Activated gamma-delta T cell treated with Interleukin-2 at 50 U/mL for 16 hours (primary cell): ENCODE data around the gene TMCC2.
"Not testable (repeated sequence)": the region's sequence is repeated elsewhere in the genome, so short reads cannot be mapped to it uniquely, and the experiment has no call there.

Experiments
- DNase-seq: peaks from one replicate; pipeline ENCODE4 v3.0.0-alpha.2; 2020

The TMCC2 gene

DNA sequence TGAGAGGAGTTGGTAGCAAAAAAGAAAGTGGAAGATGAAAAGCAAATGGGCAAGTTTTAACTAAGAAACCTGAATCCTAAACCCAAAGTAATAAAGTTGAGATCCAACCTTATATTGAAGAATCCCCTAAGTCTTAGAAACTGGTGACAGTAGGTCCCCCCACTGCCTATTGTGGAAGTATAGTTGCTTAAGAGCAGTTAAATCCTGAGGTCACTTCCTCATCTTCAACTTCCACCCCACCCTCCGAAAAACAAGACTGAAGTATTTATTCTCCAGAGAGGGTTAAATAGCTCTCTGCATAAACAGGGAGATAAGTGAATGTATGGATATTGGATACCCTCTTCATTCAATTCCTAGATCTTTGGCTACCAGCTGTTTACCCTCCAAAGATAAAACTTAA is 13.0 kb upstream of the TMCC2 start:
- DNase-seq: no peak

DNA sequence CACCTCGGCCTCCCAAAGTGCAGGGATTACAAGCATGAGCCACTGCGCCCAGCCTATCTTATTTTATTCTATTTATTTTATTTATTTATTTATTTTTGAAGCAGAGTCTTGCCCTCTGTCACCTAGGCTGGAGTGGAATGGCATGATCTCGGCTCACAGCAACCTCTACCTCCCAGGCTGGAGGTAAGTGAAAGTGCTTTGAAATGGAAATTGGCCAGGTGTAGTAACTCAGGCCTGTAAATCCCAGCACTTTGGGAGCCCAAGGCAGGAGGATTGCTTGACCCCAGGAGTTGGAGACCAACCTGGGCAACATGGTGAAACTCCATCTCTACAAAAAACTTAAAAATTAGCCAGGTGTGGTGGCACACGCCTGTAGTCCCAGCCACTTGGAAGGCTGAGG is 11.2 kb upstream of the TMCC2 start:
- DNase-seq: no peak

DNA sequence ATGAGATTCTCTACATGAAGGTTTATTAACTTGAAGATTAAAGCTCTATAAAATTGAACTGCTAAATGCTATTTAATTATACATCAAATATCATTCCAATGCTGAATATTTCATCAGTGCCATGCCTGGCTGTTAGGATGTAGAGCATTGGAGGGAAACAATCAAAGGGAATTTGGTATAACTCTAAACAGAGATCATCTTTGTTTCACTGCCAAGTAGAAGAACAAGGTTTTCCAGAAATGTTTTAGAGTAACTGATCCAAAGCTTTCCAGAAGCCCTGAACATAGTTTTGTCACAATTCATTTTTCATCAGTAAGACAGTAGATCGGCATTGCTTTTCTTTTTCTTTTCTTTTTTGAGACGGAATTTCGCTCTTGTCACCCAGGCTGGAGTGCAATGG is 10.3 kb upstream of the TMCC2 start:
- no peak for DNase-seq

DNA sequence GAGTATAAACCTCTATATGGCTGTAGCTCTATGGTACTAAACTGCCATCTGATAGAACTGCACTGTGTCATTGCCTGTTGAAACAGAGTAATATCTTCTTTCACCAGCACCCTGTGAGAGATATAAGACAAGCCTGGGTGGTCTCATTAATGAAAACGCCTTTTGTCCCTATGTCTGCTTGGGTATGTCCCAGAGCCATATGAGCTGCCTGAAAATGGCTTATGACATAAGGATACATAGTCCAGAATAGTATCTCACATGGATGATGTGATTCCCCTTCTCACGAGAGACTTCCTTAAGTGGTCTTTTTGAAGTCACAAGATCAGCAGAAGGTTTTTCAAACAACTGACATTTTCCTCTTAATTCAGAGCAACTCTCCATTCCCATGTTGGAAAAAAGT is 7.3 kb upstream of the TMCC2 start:
- DNase-seq: no peak

DNA sequence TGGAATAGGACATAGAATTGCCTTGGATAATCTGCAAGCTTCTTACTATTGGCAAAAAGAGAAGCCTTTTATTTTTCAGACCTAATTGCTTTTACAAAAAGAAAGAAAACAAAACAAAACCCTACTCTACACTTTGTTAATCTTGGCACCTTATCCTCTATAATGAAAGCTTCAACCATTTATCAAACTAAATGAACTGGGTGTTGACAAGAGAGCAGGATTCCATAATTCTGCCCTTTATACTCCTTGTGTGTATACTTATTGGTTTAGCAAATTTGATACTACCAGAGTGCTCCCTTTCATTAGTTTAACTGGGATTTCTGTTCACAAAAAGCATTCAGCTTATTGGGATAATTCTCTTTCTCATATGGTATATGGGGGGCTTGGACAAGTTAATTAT is 3.0 kb upstream of the TMCC2 start:
- DNase-seq: no peak

DNA sequence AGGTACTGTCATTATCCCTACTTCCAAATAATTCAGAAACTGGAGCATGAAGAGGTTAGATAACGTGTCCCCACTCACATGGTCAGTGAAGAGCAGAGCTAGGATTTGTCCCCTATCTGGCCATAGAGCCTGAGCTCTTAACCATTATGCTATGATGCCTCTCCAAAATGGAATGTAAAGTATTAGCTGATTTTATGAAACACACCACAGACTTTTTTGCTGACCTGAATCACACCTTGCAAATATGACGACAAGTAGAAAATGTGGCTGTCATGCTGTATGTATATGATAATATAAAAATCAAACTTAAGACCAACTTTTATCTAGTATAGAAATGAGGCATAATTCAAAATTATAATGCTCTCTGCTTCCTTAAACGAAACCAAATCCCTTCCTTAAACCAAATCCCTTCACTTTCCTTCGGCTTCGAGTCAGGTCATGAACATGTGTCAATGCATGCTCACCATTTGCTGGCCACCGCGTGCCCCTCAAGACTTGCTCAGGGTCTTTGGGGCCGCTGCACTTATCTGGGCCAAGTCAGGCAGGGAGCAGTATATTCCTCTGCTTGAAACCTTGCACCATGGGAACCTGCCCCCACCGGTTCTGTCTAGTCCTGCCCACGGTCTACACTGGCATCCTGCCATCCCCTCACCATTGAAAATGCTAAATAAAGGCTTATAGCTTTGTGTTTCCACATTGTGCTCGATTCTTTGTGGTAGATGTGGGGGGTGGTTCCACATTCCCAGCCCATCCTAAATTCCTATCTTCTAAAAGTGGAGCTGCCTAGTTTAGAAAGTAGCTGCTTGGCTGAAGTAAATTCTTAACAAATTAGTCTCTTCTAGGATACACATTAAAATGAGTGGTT is 1.6 kb upstream of the TMCC2 start:
- DNase-seq: no peak

DNA sequence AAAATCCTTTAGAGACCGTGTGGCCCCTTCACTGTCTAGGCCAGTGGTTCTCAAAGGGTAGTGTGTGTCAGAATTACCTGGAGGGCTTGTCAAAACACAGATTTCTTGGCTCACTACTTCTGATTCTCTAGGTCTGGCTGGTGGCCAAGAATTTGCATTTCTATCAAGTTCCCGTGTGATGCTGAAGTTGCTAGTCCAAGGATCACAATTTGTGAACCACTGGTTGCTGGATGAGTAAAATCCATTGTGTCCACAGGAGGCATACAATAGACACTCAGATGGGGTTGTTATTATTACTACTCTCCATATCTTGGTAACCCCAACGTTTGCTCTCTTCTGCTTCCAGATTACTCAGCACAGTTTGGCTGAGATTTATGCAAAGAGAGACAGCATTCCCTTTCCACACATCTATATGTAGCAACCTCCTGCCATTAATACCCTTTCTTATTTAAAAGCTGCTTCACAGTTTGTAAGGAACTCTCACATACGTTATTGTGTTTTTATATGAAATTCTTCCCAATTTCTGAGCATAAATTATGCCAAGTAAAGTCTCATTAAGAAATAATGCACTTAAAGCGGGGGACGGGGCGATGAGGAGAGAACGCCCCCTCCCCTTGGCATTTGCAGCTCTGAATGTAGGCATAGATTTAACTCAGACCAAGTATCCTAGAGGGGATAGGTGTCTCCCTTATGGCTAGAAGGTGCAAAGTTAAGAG is 720 bp upstream of the TMCC2 start:
- no peak for DNase-seq

DNA sequence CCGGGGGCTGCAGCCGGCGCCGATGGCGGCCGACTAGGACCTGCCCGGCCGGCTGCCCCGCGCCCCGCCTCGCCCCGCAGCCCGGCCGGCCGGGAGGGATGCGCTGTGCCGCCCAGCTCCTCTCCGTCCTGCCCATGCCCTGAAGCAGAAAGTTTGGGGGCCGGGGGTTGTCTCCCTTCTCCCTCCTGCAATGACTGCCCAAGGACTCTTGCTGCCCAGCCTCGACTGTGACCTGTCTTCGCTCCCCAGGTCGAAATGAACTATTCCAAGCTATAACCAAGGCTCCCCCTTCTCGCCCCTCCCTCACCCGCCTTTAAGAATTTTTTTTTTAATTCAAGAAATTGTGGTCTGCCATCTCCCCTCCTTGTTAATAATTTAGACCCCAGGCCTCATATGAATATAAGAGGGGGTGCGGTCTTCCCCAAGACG is 361 bp downstream of the TMCC2 start:
- no peak for DNase-seq

DNA sequence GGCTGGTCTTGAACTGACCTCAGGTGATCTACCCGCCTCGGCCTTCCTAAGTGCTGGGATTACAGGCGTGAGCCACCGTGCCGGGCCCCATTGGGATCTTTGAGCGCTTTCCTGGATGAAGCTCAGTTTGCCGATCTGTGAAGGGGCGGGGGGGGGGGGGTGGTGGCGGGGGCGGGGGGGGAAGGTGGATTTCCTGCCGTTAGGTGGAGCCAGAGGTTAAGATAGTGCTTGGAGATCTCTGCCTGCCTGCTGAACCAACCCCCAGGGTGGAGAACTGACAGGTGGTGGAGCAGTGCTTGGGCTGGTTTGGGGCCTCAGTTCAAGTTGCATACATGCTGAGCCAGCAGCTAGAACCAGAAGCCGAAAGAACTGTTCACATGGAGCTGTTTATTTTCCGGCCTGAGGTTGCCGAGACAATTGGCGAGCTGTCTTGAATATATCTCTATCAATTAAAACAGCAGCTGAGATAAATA is 1.7 kb downstream of the TMCC2 start:
- DNase-seq: peak; percentile 65

DNA sequence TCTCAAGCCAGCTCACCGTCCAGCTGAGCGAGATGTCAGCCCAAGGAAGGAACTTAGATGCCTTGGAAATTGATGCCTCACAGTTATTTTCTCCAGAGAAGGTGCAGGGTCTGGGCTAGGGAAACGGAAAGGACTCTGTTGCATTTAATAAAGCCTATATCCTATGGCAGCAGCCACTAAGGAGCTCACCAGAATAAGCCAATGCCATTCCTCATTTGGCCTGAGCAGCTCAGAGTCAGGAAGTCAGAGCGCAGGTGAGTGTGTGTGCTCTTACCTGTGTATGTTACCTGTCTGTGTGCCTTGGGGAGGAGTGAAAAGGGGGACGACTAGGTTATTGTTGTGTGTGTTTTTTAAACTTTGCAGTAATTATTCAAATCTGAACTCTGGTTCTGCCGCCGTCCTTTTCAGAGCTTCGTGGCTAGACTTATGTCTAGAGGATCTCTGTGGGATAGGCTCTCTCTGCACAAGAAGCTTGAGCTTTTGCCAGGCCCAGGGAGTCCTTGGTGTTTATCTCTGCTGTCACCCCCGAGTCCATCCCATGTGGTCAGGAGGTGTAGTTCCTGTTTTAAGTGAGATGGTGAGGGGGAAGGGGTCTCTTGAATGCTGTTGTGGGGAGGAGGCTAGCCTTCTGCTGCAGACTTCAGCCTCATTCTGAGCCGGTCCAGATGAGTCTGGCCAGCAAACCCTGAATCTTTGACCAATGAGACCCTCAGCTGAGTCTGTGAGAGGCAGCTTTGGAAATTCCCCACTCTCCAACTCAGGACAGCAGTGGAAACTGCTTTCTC is 2.4 kb downstream of the TMCC2 start:
- DNase-seq: no peak

DNA sequence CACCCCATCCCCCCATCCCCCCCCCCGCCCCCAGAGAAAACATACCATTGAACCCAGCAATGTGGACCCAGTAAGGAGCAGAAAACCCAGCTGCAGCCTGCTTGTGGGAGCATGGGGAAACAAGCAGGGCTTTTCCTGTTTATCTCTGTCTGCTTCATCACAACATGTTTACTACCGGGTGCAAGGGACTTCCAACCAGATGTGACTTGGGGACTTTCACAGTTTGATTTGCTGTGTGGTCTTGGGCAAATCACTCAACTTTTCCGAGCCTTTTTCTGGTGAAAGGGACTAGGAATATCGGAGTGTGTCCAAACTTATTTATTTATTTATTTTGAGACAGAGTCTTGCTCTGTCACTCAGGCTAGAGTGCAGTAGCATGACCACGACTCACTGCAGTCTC is 3.2 kb downstream of the TMCC2 start:
- DNase-seq: no peak

DNA sequence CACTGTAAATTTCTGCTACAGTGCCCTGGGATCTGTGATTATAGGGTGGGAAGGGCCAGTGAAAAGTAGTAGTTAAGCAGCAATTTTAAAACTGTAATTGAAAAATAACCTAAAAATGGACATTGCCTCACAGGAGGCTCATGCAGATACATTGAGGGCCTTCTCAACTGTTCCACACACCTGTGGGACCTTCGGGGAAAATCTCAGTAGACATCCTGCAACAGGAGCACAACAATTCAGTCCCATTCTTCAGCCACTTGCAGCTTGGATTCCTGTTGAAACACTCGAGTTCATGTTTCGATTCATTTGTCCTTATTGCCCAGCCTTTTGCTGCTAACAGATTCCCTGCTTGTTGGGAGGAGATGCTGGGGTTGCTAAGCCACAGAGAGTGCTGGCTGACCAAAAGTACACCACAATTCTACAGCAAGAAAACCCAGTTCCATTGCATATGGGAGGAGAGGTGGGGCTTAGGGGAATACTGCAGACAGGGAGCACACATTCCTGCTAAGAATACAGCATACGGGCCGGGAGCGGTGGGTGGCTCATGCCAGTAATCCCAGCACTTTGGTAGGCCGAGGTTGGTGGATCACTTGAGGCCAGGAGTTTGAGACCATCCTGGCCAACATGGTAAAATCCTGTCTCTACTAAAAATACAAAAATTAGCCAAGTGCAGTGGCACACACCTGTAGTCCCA is 4.5 kb downstream of the TMCC2 start:
- DNase-seq: no peak

DNA sequence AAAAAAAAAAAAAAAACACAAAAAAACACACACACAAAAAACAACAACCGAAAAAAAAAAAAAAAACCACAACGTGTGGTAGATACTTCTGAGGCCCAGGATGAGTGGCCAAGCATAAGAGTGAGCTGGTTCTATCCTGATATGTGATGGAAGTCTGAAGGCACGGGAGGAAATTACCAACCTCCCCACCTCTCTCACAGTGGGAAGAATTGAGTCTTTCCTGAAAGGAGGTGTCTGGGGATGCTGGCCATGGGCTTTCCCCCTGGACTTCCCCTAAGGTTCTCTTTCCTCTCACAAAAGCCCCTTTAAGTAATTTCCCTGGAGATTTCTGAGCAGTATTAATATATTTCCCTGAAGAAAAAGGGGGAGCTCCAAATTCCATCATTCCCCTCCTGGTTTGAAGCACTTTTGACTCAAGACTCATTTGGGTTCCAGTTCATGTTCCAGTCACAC is 5.2 kb downstream of the TMCC2 start:
- DNase-seq: no peak

DNA sequence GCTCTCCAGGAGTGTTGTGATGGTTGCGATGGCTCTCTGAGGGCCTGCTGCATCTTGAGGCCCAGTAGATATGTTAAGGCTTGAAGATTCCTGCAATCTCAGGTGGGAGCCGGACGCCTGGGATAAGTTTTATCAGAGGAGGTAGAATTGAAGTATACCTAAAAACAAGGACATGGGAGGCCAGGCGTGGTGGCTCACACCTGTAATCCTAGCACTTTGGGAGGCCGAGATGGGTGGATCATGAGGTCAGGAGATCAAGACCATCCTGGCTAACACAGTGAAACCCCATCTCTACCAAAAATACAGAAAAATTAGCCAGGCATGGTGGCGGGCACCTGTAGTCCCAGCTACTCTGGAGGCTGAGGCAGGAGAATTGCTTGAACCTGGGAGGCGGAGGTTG is 6.2 kb downstream of the TMCC2 start:
- not testable (repeated sequence) for DNase-seq

DNA sequence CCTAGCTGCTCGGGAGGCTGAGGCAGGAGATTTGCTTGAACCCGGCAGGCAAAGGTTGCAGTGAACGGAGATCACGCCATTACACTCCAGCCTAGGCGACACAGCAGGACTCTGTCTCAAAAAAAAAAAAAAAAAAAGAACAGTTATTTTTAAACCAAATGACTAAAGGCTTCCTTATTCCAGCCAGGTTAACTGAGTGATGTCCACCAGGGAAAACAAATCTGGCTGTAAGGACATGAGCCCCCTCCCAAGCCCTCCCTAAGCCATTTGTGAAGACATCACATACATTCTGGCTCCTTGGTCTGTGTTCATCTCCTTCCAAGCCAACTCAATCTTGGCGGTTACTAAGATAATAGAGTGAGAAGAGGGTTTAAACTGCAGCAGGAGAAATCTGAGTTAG is 8.2 kb downstream of the TMCC2 start:
- no peak for DNase-seq

DNA sequence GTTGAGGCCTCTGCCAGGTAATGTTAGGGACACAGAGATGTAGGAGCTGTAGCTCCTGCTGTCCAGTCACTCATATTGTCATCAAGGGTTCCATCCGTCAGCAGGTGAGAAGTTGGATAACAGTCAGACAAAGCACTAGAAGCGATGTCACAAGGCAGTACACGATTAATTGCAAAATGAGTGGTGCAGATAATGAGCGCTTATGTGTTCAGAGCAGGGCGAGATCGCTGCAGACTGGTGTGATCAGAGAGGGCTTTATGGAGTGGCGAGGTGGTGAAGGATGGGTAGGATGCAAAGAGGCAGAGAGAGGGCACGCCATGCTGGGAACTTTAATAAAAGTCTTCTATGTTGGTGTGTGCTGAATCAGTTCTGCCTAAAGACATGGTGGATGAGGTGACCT is 8.8 kb downstream of the TMCC2 start:
- DNase-seq: no peak

DNA sequence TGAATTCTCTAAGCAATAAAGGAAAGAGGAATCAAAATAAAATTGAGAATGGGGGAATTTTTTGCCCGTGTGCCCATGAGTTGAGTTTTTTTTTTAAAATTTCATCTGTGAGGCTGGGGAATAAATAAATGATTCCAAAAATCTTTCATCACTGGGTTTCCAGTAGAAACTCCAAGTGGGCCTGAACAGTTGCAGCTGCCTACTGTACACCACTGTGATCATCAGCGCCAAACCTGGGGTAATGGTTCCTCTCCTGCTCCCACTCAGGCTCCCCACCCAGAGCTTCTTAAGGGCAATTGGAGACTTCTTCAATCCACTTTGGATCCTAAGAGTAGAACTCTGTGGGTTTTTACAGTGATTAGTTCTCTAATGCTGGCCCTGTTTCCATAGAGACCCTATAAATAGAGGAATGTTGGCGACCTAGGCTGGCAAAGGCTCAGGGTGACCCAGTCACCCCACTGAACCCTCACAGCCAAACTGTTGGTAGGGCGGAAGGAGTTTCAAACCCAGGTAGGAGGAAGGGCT is 9.3 kb downstream of the TMCC2 start:
- no peak for DNase-seq

DNA sequence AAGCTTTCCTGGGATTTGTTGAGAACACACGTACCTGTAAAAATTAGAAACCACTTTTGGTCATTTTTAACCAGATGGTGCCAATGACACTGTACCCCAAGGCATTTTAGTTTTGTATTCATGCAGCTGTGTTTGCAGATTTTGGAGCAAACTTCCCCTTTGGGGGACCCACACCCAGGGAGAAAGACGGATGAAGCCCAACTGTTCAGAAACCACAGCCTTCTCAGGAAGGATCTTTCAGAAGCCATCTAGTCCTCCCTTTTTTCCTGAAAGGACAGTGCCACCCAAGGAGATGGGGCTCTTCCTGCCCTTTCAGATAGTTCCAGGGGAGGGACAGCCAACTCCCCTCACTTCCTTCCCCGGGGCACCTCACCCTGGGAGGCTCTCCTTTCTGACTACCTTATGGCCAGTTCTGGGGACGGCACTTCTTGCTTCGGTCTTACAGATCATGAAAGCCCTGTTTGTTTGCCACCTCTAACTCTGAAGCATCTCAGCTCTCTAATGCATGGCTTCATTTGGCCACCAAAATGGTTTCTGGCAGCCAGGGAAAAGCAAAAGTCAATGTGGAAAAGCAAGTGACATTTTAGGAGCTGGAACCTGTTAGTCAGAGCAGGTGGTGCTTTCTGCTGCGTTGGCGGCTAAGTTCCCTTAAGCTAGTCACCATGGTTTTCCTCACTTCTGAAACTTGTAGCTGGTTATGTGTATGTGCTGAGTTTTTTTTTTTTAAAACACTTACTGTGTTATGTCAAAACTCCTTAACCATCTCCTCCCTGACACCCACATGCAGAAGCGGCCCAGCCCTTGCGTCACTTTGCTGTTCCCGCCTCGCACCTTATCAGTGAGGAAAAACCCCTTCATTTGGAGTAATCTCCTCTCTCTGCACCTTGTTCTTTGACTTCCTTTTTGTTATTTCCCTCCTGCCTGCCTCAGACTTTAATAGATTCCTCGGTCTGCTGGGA is 10.1 kb downstream of the TMCC2 start:
- no peak for DNase-seq

DNA sequence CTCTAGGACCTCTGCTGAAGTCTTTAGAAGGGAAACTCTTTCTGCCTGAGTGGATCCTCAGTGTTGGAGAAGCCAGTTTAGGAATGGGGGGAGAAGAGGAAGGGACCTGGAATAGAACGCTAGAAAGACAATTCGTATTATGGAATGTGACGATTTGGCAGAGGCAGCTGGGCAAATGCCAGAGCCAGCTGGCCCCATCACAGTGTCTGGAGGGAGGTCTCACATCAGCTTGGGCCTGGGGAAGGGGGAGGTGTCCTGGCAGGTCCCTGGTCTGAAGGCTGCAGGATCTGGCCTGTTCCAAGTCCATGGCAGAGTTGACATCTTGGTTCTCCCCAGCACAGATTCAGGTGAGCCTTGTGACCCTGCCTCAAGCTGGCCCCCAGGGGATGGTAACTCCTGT is 11.3 kb downstream of the TMCC2 start:
- no peak for DNase-seq

DNA sequence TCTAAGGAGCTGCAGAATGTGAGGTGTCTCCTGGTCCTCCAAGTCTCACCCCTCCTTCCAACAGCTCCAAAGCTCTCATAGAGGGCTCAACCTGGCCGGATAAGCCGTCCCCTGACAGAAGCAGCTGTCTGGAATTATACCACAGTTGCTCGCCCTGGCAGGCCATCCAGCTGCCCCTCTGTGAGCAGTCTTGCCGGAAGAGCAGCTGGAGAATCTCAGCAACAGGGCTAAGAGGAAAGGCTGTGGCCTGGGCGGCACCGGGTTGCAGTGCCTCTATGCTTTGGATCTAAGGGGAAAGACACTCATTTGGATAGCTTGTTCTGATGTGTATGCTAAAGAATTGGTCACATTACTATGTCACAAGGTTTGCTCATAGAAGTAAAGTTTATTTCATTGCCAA is 12.4 kb downstream of the TMCC2 start:
- DNase-seq: no peak

DNA sequence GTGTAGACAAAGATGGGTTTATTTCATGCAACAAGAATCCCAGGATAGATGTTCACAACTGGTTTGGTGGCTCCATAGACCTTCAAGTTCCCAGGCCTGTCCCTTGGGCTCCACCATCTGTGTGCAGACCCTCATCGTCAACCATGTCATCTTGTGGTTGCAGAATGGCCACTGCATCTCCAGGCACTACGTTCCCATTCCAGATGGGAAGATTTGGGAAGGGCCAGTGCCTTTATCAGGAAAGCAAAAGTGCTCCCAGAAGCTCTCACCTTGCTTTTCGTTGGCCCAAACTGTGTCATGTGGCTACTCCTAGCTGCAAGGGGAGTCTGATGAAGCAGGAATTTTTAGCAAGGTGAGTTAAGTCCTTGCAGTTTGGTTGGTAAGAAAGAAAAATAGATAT is 12.8 kb downstream of the TMCC2 start:
- DNase-seq: no peak
